ENCODE results near the gene SLC25A42. TPM values are rescaled to one million over a fixed set of nuclear protein-coding genes. Genes with fewer than 3 reads are reported as not detected.

Gene SLC25A42
- total RNA-seq: 4.4 and 5.7 TPM in 2 replicates

DNA sequence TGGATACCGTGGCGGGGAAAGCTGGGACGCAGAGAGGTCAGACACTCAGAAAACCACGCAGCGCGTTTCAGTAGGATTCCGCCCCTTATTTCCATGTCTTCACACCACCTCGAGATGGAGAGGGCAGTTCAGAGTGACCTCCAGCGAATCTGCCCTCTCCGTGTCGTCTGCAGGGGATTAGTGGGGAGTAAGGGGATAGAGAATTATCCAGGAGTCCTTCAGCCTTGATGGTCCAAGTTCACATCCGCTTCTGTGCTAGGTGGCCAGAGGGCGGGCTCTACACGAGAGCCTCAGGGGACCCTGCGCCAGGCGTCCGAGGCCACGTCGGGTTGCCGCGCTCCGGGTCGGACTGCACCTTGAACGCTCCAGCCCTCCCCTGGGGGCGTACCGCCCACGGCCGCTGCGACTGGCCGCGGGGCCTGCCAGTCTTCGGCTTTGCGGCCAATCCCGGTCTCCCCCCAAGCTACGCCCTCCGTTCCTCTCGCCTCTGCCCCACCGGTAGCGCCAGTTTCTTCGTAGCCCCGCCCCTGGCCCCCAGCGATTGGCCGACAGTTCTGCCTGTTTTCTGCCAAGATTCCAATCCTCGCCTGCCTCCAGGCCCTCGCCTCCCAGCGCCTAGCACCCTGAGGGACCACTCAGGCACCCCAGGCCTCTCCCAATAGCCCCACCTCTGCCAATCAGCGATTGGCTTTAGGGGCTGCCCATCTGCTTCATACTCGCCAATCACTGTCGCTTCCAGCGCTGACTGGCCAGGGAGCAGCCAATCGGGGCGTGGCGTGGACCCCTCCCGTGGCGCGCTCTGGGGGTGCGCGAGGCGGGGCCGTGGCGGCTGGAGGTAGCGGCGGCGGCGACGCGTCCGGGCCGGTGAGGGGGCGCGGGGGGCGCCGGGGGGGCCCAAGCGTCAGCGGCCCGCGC lies at the start of gene SLC25A42:
TSS of gene SLC25A42 (plus strand) at position 812 of the 915 bp plus-strand sequence. CDS start 32,131 bp downstream, outside the sequence.

DNA sequence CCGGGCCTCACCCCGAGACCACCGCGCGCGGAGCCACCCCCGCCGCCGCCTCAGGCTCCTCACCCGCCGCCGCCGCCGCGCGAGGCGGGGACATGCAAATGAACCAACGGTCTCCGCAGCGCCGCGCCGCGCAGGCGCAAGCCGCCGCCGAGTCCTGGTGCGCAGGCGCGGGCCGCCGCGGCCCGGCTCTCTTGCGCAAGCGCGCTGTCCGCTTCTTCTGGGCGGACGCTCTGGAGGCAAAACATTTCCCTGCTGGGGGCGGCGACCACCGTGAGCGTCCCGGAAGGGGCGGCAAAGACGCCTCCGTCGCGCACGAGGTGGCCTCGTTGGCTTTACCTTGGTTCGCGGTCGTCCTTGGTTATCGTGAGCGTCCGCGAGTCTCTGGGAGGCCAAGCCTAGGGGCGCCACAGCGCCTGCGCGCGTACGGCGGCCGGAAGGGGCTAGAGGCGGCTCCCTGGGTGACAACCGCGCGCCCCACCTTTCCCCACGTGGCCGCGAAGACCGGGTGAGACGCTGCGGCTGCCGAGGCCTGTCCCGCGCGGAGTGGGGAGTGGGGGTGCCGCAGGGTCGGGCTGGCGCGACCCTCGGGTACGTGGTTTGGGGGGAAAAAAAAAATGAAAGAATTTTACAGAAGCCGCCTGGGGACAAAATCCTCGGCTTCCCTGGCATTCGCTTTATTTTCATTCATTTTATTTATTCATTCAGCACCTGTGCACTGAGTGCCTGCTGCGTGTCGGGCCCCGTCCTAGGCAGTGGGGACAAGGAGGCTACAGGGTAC lies 30.2 kb upstream of the SLC25A42 start, which contains the start of the genes ARMC6 and SUGP2:
TSS of gene ARMC6 (plus strand) at position 178 of the 778 bp plus-strand sequence. CDS start 607 bp downstream, outside the sequence.
TSS of gene SUGP2 (minus strand) at position 92 of the 778 bp plus-strand sequence. CDS start 2,446 bp downstream, outside the sequence.

DNA sequence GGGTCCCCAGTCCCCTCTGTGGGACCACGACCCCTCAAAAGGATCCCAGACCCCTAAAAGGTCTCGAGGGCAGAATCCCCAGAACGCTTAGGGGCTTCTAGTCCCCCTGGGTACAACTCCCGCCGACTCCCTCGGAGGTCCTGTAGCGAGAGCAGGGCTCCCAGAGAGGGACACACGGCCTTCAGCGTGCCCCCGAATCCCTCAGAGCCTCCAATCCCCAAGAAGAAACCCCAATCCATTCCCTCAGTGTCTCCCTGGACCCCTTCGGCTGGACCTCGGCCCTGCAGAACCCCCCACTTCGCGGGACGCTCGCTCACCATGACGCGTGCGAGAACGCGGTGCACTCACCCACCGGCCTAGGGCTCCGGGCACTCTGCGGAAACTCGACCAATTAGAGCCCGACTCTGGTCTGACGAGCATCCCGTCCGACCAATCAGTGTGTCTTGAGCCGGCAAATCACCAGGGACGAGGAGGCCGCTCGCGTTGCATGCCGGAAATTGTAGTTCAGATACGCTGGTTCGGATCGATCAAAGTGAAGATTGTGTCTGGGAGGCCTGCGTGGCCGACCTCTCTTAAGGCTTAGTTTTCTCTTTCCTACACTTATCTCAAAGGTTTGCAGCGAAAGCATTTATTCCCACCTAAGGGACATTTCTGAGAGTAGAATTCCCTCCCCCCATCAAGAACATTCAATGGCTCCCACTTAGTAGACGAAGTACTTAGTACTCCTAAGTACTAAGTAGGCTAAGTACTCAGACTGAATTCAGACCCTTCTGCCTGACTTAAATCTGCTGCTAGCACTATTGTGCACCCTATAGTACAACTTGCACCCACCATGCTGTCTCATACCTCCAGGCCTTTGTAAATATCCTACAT lies 74.6 kb downstream of the SLC25A42 start, which contains the start of gene TMEM161A:
TSS of gene TMEM161A (minus strand) at position 370 of the 873 bp plus-strand sequence. CDS start at position 320, 50 bp downstream.

Other genes starting within 250 kb of the SLC25A42 start
- 41.5 and 54.9 TPM in 2 replicates for gene UPF1, start 232.0 kb upstream of the SLC25A42 start, total RNA-seq
- gene CERS1, start 167.8 kb upstream of the SLC25A42 start, total RNA-seq: 0.85 and 2.7 TPM in 2 replicates
- 167 and 229 TPM in 2 replicates for gene COPE, start 144.6 kb upstream of the SLC25A42 start, total RNA-seq
- 56.9 and 80.1 TPM in 2 replicates for gene DDX49, start 144.3 kb upstream of the SLC25A42 start, total RNA-seq
- 51.9 and 72.1 TPM in 2 replicates for gene HOMER3, start 122.8 kb upstream of the SLC25A42 start, total RNA-seq
- 23.3 and 27.3 TPM in 2 replicates for gene SUGP2, start 30.5 kb upstream of the SLC25A42 start, total RNA-seq
- gene ARMC6, start 30.4 kb upstream of the SLC25A42 start, total RNA-seq: 25.1 and 27.7 TPM in 2 replicates
- gene TMEM161A, start 74.5 kb downstream of the SLC25A42 start, total RNA-seq: 28.9 and 31.7 TPM in 2 replicates
- 0.09 and 0.14 TPM in 2 replicates for gene MEF2B, start 106.3 kb downstream of the SLC25A42 start, total RNA-seq
- 15.5 and 17.5 TPM in 2 replicates for gene BORCS8, start 128.2 kb downstream of the SLC25A42 start, total RNA-seq
- gene RFXANK, start 128.3 kb downstream of the SLC25A42 start, total RNA-seq: 56.2 and 64.3 TPM in 2 replicates
- gene NR2C2AP, start 139.4 kb downstream of the SLC25A42 start, total RNA-seq: 3.3 and 4.7 TPM in 2 replicates
- gene NCAN, start 148.0 kb downstream of the SLC25A42 start, total RNA-seq: not detected in 2 replicates
- gene TM6SF2, start 209.3 kb downstream of the SLC25A42 start, total RNA-seq: 1.3 and 2.0 TPM in 2 replicates